ENCODE results near the gene CSH2.
"Not testable (repeated sequence)": the region's sequence is repeated elsewhere in the genome, so short reads cannot be mapped to it uniquely, and the experiment has no call there.

DNA sequence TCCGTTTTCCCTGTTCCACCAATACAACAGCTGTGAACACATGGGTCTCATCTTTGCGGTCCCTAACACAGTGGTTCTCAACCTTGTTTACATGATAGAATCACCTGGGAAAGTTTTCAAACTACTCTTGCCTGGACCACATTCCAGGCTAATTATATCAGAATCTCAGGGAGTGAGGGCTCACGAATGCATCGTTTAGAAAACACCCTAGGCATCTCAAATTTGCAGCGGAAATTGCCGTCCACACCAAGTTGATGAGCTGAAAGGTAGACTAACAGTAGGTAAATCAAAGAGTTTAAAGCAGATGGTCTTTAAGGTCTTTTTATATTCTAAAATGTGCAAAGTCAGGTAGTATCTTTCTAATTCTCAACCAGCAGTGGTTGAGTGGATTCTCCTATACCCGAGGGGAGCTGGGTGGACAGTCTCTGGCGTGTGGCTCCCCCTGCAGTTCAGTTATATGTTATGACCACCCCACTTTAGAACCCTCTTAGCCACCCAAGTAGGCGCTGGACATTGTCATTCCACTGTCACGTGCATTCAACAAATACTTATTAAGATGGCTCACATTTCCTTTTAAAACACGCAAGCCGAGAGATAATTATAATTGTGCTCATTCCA is 33.8 kb upstream of the CSH2 start:
- TF ChIP-seq, protein P1, sequence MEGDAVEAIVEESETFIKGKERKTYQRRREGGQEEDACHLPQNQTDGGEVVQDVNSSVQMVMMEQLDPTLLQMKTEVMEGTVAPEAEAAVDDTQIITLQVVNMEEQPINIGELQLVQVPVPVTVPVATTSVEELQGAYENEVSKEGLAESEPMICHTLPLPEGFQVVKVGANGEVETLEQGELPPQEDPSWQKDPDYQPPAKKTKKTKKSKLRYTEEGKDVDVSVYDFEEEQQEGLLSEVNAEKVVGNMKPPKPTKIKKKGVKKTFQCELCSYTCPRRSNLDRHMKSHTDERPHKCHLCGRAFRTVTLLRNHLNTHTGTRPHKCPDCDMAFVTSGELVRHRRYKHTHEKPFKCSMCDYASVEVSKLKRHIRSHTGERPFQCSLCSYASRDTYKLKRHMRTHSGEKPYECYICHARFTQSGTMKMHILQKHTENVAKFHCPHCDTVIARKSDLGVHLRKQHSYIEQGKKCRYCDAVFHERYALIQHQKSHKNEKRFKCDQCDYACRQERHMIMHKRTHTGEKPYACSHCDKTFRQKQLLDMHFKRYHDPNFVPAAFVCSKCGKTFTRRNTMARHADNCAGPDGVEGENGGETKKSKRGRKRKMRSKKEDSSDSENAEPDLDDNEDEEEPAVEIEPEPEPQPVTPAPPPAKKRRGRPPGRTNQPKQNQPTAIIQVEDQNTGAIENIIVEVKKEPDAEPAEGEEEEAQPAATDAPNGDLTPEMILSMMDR (IDR thresholded peaks at IDR 0.05) = peak in 2 of 6 experiments; percentile 10 to 15
- TF ChIP-seq POLR2A (IDR thresholded peaks at IDR 0.05) = not testable (repeated sequence)
